GM12891 (cell line): ENCODE measurements around the gene STRADB.

Experiments used
- PAX5 ChIP-seq: IDR thresholded peaks from 2 replicates; pipeline ENCODE4 v1.6.1; 2011; ENCODE audit warnings: low read length, moderate library complexity, mild to moderate bottlenecking; ENCODE audit not compliant: insufficient read depth, severe bottlenecking
- POLR2A ChIP-seq: IDR thresholded peaks from 2 replicates; pipeline ENCODE4 v1.6.1; 2011; ENCODE audit warnings: low read depth, low read length, control low read depth
- POLR2AphosphoS5 ChIP-seq: IDR thresholded peaks from 2 replicates; pipeline ENCODE4 v1.6.1; 2011; ENCODE audit warnings: low read depth, low read length, control low read depth
- TAF1 ChIP-seq: IDR thresholded peaks from 2 replicates; pipeline ENCODE4 v1.6.1; 2011; ENCODE audit warnings: low read depth, low read length, control low read depth

DNA sequence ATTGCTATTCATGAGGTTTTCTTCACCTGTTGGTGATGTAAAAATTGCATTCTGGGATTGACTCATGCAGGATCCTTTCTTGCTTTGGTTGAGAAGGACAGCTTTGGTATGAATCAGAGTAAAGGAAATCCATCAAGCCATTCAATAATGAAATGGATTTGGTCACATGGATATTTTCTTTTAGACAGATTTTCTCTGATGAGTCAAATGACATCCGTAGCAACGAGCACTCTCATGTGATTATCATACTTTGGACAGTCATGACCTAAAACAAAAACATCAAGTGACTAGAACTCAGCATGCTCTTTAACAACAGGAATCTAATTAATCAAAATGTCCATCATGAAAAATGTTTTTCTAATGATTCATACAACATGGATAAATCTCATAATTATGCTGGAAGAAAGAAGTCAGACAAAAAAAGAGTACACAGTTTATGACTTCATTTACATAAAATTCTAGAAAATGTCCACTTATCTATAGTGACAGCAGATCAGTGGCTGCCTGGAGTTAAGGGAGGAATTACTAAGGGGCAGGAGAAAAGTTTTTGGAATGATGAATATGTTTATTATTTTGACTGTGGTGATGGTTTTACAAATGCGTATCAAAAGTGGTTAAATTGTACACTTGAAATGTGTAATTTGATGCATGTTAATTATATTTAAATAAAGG is 31.0 kb upstream of the STRADB start:
- TF ChIP-seq POLR2AphosphoS5 (no peak), POLR2A (no peak), PAX5 (no peak), TAF1 (no peak)
